Uterus (tissue), 2 donors: Measurements from ENCODE around the gene MEF2B.

Experiments used
- POLR2A ChIP-seq, 2 donors: fragments of 450-650 bp; IDR thresholded peaks; one replicate each; pipeline ENCODE4 v1.6.1; 2016; ENCODE audit warnings: antibody characterized with exemption in 2 of 2, mild to moderate bottlenecking in 1 of 2, moderate library complexity in 1 of 2
- TF ChIP-seq, protein P1 (sequence below), 4 experiments: fragments of 200-600 bp in 2 of 4; fragments of 450-650 bp in 2 of 4; sonication (generic) in 2 of 4; IDR thresholded peaks; one replicate each; pipeline ENCODE4 v1.5.1; 2016 to 2019; ENCODE audit warnings: antibody characterized with exemption in 4 of 4, mild to moderate bottlenecking in 2 of 4, moderate library complexity in 1 of 4

DNA sequence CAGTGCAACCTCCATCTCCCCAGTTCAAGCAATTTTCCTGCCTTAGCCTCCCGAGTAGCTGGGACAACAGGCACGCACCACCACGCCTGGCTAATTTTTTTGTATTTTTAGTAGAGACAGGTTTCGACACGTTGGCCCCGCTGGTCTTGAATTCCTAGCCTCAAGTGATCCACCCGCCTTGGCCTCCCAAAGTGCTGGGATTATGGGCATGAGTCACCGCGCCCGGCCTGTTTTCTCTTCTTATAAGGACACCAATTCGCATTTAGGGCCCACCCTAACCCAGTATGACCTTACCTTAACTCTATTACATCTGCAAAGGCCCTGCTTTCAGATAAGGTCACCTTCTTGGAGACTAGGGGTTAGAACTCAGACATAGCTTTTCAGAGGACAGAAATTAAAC is 66.9 kb downstream of the MEF2B start:
- TF ChIP-seq, protein P1, sequence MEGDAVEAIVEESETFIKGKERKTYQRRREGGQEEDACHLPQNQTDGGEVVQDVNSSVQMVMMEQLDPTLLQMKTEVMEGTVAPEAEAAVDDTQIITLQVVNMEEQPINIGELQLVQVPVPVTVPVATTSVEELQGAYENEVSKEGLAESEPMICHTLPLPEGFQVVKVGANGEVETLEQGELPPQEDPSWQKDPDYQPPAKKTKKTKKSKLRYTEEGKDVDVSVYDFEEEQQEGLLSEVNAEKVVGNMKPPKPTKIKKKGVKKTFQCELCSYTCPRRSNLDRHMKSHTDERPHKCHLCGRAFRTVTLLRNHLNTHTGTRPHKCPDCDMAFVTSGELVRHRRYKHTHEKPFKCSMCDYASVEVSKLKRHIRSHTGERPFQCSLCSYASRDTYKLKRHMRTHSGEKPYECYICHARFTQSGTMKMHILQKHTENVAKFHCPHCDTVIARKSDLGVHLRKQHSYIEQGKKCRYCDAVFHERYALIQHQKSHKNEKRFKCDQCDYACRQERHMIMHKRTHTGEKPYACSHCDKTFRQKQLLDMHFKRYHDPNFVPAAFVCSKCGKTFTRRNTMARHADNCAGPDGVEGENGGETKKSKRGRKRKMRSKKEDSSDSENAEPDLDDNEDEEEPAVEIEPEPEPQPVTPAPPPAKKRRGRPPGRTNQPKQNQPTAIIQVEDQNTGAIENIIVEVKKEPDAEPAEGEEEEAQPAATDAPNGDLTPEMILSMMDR (IDR thresholded peaks at IDR 0.05), result no peak
- TF ChIP-seq POLR2A (IDR thresholded peaks at IDR 0.05), result no peak
